ENCODE results near the gene CALR3. TPM values are rescaled to one million over a fixed set of nuclear protein-coding genes. Genes with fewer than 3 reads are reported as not detected.
A peak's percentile ranks its signal among the peaks of the same experiment; 100 is the strongest.

Gene CALR3
- total and polyA plus RNA-seq, 4 donors = 0.05 to 0.08 TPM; not detected in 2

- no peak overlapping the region for H3K27ac ChIP-seq (ENCODE audit: low read depth in 1 of 2, low read length in 2 of 2)
- WGBS = 95% methylated on average over 25 of the region's 25 CpGs
- H3K9ac ChIP-seq (ENCODE audit: low read depth in 1 of 2, low read length in 2 of 2) = no peak overlapping the region
- no peak overlapping the region for H3K4me3 ChIP-seq (ENCODE audit: low read depth in 1 of 3, low read length in 3 of 3)
- peaks cover 41 to 76% (median 50%) of the 10 kb centered on the region in 4 donors for H3K36me3 ChIP-seq (ENCODE audit: control insufficient read depth in 4 of 4, insufficient read depth in 3 of 4, low read depth in 1 of 4, low read length in 3 of 4)
- peak; percentile 24 for DNase-seq (ENCODE audit: low spot score)
- no peaks in the 10 kb centered on the region for H3K27me3 ChIP-seq (ENCODE audit: control insufficient read depth in 4 of 4, insufficient read depth in 4 of 4, low read length in 3 of 4)
- H3K4me1 ChIP-seq (ENCODE audit: control insufficient read depth in 4 of 4, insufficient read depth in 4 of 4, low read length in 3 of 4) = peaks cover 4 to 25% (median 17%) of the 10 kb centered on the region in 4 donors
- TF ChIP-seq ATF3 (IDR thresholded peaks at IDR 0.05) (no peak), YY1 (IDR thresholded peaks at IDR 0.05) (no peak), CTCF (IDR thresholded peaks at IDR 0.05; ENCODE audit: low read depth, low read length, missing input control) (no peak), JUND (IDR thresholded peaks at IDR 0.05) (no peak), FOXA2 (IDR thresholded peaks at IDR 0.05) (no peak), HNF4A (conservative IDR thresholded peaks at IDR 0.05) (no peak), FOXA1 (IDR thresholded peaks at IDR 0.05) (no peak), EGR1 (IDR thresholded peaks at IDR 0.05; ENCODE audit: low read depth in 2 of 2) (no peak), RXRA (IDR thresholded peaks at IDR 0.05) (no peak), HNF4G (IDR thresholded peaks at IDR 0.05) (no peak), TAF1 (conservative IDR thresholded peaks at IDR 0.05) (no peak), REST (IDR thresholded peaks at IDR 0.05) (no peak), GABPA (IDR thresholded peaks at IDR 0.05 in 1 of 2, conservative IDR thresholded peaks at IDR 0.05 in 1 of 2) (no peak), SP1 (IDR thresholded peaks at IDR 0.05) (no peak), NR2F2 (IDR thresholded peaks at IDR 0.05) (no peak), ZBTB33 (IDR thresholded peaks at IDR 0.05) (no peak), MAX (IDR thresholded peaks at IDR 0.05) (no peak), RAD21 (IDR thresholded peaks at IDR 0.05) (no peak)
- H3K9me3 ChIP-seq (ENCODE audit: control insufficient read depth in 4 of 4, low read length in 3 of 4) = no peaks in the 10 kb centered on the region
Measured at GRCh38 chr19:16522559-16523377, 26.8 kb upstream of the CALR3 start.
